GM12801 (cell line): Measurements from ENCODE around the gene COX11.

ENCODE experiments used
- TF ChIP-seq, protein P1 (sequence below): IDR thresholded peaks from one replicate; pipeline ENCODE4 v1.5.1; 2011; ENCODE audit warnings: control low read depth; ENCODE audit not compliant: insufficient read length; ENCODE audit errors: extremely low read depth

The COX11 gene

GRCh38 chr17:54956791-54957190 is 11.7 kb downstream of the COX11 start:
- TF ChIP-seq, protein P1, sequence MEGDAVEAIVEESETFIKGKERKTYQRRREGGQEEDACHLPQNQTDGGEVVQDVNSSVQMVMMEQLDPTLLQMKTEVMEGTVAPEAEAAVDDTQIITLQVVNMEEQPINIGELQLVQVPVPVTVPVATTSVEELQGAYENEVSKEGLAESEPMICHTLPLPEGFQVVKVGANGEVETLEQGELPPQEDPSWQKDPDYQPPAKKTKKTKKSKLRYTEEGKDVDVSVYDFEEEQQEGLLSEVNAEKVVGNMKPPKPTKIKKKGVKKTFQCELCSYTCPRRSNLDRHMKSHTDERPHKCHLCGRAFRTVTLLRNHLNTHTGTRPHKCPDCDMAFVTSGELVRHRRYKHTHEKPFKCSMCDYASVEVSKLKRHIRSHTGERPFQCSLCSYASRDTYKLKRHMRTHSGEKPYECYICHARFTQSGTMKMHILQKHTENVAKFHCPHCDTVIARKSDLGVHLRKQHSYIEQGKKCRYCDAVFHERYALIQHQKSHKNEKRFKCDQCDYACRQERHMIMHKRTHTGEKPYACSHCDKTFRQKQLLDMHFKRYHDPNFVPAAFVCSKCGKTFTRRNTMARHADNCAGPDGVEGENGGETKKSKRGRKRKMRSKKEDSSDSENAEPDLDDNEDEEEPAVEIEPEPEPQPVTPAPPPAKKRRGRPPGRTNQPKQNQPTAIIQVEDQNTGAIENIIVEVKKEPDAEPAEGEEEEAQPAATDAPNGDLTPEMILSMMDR: no peak

DNA sequence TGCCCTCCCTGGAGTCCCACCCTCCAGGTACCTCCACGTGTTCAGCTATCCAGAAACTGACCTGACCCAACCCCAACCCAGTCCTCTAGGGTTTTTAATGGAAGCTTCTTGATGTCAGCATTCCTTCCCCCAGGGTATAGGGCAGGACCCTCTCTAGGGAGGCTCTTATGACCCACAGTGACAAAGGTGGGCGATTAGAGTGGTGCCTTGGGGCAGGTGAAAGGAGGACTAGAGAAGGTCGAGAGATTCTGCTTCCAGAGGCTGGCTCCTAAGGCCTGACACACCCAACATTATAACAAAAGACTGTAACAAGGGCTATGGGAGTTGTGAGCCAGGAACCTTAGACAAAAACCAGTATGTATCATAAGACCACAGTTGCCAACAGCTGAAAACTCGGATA is 17.2 kb downstream of the COX11 start:
- TF ChIP-seq, protein P1: no peak

- TF ChIP-seq, protein P1: no peak
Measured at GRCh38 chr17:54950116-54950515, 18.3 kb downstream of the COX11 start.

DNA sequence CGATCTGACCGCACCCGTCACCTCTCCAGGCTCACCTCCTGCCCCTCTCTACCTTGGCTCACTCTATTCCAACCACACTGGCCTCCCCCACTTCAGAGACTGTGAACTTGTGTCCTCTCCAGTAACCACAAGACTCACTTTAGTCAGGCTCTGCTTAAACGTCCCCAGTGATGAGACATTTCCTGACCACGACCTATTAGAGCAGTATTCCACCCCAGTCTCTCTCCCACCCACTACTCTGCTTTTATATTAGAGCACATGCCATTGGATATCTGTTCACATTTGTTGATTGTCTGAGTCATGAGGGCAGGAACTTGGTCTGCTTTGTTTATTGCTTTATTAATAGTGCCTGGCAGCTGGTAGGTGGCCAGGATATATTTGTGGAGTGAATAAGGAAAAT is 20.1 kb downstream of the COX11 start:
- TF ChIP-seq, protein P1: no peak

GRCh38 chr17:54947396-54947795 is 21.1 kb downstream of the COX11 start:
- TF ChIP-seq, protein P1: no peak

DNA sequence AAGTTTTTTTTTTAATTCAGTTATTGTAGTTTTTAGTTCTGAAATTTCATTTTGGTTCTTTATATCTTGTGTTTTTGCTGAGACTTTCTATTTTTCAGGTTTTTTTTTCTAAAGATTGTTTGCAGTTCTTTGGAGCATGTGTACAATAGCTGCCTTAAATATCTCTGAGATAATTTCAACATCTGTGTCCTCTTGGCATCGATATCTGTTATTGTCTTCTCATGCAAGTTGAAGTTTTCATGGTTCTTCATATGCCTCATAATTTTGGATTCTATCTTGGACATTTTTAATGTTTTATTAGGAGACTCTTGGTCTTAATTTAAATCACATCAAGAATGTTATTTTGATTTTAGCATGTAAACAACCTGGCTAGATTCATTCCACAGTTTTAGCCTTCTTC is 22.8 kb downstream of the COX11 start:
- TF ChIP-seq, protein P1: no peak

DNA sequence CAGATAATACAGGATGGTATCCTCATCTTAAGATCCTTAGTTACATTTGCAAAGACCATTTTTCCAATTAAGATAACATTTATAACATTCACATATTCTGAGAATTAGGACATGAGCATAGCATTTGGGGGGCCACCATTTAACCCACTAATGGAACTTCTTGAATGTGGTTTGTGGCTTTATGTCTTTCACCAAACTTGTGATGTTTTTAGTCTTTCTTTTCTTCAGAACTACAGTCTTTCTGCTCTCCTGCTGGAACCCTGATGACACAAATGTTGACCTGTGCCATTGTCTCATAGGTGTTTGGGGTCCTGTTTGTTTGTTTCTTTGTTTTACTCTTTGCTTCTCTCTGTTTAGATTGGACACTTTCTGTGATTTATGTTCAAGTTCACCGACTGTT is 23.2 kb downstream of the COX11 start:
- TF ChIP-seq, protein P1: no peak

DNA sequence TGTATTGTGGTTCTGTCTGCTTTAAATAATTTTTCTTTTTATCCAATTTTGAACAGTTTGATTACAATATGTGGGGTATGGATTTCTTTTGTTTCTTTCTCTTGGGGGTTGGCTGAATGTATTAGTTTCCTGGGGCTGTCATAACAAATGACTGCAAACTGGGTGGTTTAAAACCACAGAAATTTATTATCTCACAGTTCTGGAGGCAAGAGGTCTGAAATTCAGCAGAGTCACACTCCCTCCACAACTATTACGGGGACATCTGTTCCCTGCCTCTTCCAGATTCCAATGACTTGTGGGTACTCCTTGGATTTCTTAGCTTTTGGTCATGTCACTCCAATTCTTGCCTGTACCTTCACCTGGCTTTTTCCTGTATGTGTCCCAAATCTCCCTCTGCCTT is 23.7 kb downstream of the COX11 start:
- TF ChIP-seq, protein P1: no peak
